ENCODE data around the gene SLC15A5. TPM values are rescaled to one million over a fixed set of nuclear protein-coding genes. Genes with fewer than 3 reads are reported as not detected.

Gene SLC15A5
- total and polyA plus RNA-seq, 2 donors from 2014 or later: not detected

DNA sequence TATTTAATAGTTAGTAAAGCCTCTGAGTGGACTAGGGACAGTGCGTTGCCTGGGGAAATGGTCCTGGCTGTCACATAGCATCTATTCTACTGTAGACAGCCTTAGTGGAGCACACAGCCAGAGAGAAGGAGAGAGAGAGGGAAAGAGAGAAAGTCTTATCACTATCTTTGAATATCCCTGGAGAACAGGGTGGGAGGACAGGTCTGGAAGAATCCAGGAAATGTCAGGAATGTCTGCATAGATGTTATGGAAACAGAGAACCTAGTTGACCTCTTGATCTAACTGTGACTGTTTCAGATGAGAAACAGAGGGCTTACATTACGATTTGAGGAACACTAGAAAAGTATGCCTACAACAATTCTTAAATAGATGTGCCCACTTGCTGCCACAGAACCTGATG lies 92.8 kb downstream of the SLC15A5 start:
- FAIRE-seq (no peak), DNase-seq (peak in 1 of 5 donors; percentile 43)
- H3K4me3 ChIP-seq (ENCODE audit: low read length in 3 of 3): no peak overlapping the region
- TF ChIP-seq, protein P1, sequence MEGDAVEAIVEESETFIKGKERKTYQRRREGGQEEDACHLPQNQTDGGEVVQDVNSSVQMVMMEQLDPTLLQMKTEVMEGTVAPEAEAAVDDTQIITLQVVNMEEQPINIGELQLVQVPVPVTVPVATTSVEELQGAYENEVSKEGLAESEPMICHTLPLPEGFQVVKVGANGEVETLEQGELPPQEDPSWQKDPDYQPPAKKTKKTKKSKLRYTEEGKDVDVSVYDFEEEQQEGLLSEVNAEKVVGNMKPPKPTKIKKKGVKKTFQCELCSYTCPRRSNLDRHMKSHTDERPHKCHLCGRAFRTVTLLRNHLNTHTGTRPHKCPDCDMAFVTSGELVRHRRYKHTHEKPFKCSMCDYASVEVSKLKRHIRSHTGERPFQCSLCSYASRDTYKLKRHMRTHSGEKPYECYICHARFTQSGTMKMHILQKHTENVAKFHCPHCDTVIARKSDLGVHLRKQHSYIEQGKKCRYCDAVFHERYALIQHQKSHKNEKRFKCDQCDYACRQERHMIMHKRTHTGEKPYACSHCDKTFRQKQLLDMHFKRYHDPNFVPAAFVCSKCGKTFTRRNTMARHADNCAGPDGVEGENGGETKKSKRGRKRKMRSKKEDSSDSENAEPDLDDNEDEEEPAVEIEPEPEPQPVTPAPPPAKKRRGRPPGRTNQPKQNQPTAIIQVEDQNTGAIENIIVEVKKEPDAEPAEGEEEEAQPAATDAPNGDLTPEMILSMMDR (IDR thresholded peaks at IDR 0.05; ENCODE audit: borderline replicate concordance, extremely low read depth, insufficient read depth): no peak
- H3K4me1 ChIP-seq (ENCODE audit: control insufficient read depth in 2 of 3, insufficient read depth in 2 of 3, low read depth in 1 of 3, low read length in 3 of 3): no peaks in the 10 kb centered on the region
- intact Hi-C loops (cut with DNase I): no loop called here
- no peak overlapping the region for H3K9ac ChIP-seq (ENCODE audit: low read length in 3 of 3)
- H3K27me3 ChIP-seq (ENCODE audit: control insufficient read depth, insufficient read depth, low read length): no peaks in the 10 kb centered on the region
- H3K27ac ChIP-seq (ENCODE audit: low read depth in 2 of 2, low read length in 2 of 2): no peak overlapping the region
- H3K9me3 ChIP-seq (ENCODE audit: control insufficient read depth in 2 of 3, insufficient read depth in 1 of 3, low read length in 3 of 3): peaks cover 0 to 5% (median 0%) of the 10 kb centered on the region in 3 donors
- no peaks in the 10 kb centered on the region for H3K36me3 ChIP-seq (ENCODE audit: control insufficient read depth in 2 of 3, insufficient read depth in 3 of 3, low read length in 3 of 3)

DNA sequence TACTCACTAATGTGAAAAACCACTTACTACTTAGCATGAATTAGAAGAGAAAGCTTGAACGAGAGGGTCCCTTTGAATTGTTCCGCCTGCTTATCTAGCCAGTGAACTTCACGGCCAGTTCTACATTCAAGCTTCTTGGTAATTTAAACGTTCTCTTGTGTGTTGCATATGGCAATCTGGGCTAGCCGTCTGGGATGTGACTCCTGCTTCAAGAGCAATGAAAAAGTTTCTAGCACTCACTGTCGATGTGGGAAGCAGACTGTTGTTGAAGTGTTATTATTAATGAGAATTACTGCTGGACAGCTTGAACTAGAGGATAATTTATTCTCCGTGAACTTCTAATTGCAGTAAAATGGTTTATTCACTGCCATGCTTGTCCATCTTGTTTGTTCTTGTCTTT lies 93.9 kb downstream of the SLC15A5 start:
- Histone ChIP-seq H3K4me3 (ENCODE audit: low read length in 3 of 3) (no peak overlapping the region), H3K36me3 (ENCODE audit: control insufficient read depth in 2 of 3, insufficient read depth in 3 of 3, low read length in 3 of 3) (no peaks in the 10 kb centered on the region), H3K27me3 (ENCODE audit: control insufficient read depth, insufficient read depth, low read length) (no peaks in the 10 kb centered on the region), H3K9ac (ENCODE audit: low read length in 3 of 3) (no peak overlapping the region), H3K9me3 (ENCODE audit: control insufficient read depth in 2 of 3, insufficient read depth in 1 of 3, low read length in 3 of 3) (peaks cover 0 to 5% (median 0%) of the 10 kb centered on the region in 3 donors), H3K4me1 (ENCODE audit: control insufficient read depth in 2 of 3, insufficient read depth in 2 of 3, low read depth in 1 of 3, low read length in 3 of 3) (no peaks in the 10 kb centered on the region), H3K27ac (ENCODE audit: low read depth in 2 of 2, low read length in 2 of 2) (no peak overlapping the region)
- intact Hi-C loops (cut with DNase I): no loop called here
- DNase-seq (no peak), FAIRE-seq (no peak)
- TF ChIP-seq, protein P1 (IDR thresholded peaks at IDR 0.05; ENCODE audit: borderline replicate concordance, extremely low read depth, insufficient read depth): no peak

DNA sequence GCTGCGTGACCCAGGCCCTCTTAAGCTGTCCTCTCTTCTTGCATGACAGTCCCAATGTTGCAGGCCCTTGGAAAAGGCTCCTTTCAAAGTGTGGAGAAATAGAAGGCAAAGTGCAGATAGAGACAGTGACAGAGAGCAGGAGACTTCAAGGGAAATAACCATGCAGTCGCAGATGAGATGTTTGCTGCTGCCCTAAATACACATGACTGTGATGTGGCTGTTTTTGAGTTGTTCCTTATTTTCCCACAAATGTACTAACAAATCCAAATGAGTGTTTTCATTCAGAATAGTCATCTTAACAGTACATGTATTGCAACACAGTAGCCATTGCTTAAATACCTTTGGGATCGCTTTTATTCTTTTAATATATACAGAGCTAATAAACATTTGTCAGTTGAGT lies 101.6 kb downstream of the SLC15A5 start:
- Histone ChIP-seq H3K36me3 (ENCODE audit: control insufficient read depth in 2 of 3, insufficient read depth in 3 of 3, low read length in 3 of 3) (no peaks in the 10 kb centered on the region), H3K27ac (ENCODE audit: low read depth in 2 of 2, low read length in 2 of 2) (no peak overlapping the region), H3K4me3 (ENCODE audit: low read length in 3 of 3) (no peak overlapping the region), H3K27me3 (ENCODE audit: control insufficient read depth, insufficient read depth, low read length) (no peaks in the 10 kb centered on the region), H3K4me1 (ENCODE audit: control insufficient read depth in 2 of 3, insufficient read depth in 2 of 3, low read depth in 1 of 3, low read length in 3 of 3) (no peaks in the 10 kb centered on the region), H3K9me3 (ENCODE audit: control insufficient read depth in 2 of 3, insufficient read depth in 1 of 3, low read length in 3 of 3) (peaks cover 0 to 5% (median 0%) of the 10 kb centered on the region in 3 donors), H3K9ac (ENCODE audit: low read length in 3 of 3) (no peak overlapping the region)
- intact Hi-C loops (cut with DNase I): no loop called here
- TF ChIP-seq, protein P1 (IDR thresholded peaks at IDR 0.05; ENCODE audit: borderline replicate concordance, extremely low read depth, insufficient read depth): no peak
- FAIRE-seq (no peak), DNase-seq (no peak)

DNA sequence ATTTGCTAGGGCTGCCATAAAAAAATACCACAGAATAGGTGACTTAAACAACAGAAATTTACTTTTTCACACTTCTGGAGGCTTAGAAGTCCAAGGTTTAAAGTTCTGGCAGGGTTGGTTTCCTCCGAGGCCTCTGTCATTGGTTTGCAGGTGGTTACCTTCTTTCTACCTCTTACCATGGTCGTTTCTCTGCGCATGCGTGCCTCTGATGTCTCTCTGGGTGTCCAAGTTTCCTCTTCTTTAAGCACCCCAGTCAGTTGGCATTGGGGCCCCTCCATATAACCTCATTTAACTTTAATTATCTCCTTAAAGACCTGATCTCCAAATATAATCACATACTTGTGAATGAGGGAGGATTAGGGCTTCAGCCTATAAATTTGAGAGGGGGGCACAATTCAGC lies 103.2 kb downstream of the SLC15A5 start:
- Histone ChIP-seq H3K27ac (ENCODE audit: low read depth in 2 of 2, low read length in 2 of 2) (no peak overlapping the region), H3K4me1 (ENCODE audit: control insufficient read depth in 2 of 3, insufficient read depth in 2 of 3, low read depth in 1 of 3, low read length in 3 of 3) (no peaks in the 10 kb centered on the region), H3K9me3 (ENCODE audit: control insufficient read depth in 2 of 3, insufficient read depth in 1 of 3, low read length in 3 of 3) (no peaks in the 10 kb centered on the region), H3K36me3 (ENCODE audit: control insufficient read depth in 2 of 3, insufficient read depth in 3 of 3, low read length in 3 of 3) (no peaks in the 10 kb centered on the region), H3K9ac (ENCODE audit: low read length in 3 of 3) (no peak overlapping the region), H3K27me3 (ENCODE audit: control insufficient read depth, insufficient read depth, low read length) (no peaks in the 10 kb centered on the region), H3K4me3 (ENCODE audit: low read length in 3 of 3) (no peak overlapping the region)
- intact Hi-C loops (cut with DNase I): no loop called here
- DNase-seq: no peak
- TF ChIP-seq, protein P1 (IDR thresholded peaks at IDR 0.05; ENCODE audit: borderline replicate concordance, extremely low read depth, insufficient read depth): no peak
- FAIRE-seq: no peak

All from kidney (tissue), 14 donors.